Measurements from ENCODE around the gene SLC26A11. TPM values are rescaled to one million over a fixed set of nuclear protein-coding genes. Genes with fewer than 3 reads are reported as not detected.

The SLC26A11 gene
- total and polyA plus RNA-seq, 2 donors (not counting 1 experiment from before 2014, with no cell fraction given) = 10.1 to 31.4 TPM

DNA sequence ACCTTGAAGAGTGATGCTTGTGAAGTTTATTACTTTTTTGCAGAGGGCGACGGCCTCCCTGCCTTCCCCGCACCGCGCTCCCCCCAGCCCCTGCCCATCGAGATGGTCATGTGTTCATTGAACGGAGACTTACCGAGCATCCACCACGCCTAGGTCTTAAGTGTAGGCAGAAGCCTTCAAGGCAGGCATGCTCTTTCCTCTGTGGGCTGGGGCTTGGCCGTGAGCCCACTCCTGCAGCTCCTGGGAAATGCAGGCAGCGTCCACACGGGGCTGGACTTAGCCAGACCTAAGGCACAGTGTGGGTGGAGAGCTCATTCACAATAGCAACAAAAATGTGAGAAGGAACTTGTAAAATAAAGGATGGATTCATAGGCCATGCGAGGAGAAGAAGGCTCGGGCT, 59.7 kb downstream of the SLC26A11 start:
- H2AFZ ChIP-seq (ENCODE audit: insufficient read depth, low read depth, low read length, poor library complexity, severe bottlenecking) = no peak overlapping the region
- Mint-ChIP-seq H3K4me1 (peaks cover 10% of the 10 kb centered on the region), H3K9me3 (ENCODE audit: insufficient read depth) (no peaks in the 10 kb centered on the region), H3K27ac (no peak overlapping the region), H3K4me3 (no peak overlapping the region), H3K27me3 (no peaks in the 10 kb centered on the region)
- peaks cover 0 to 45% of the 10 kb centered on the region in 2 experiments for H3K36me3 ChIP-seq (replicated peaks in 1 of 2; ENCODE audit: control extremely low read depth in 1 of 2, control insufficient read depth in 1 of 2, extremely low read depth in 1 of 2, insufficient read depth in 2 of 2, low read length in 1 of 2)
- ATAC-seq (ENCODE audit: low read depth) (no peak), DNase-seq (no peak)
- ChIA-PET CTCF (no interaction called here), POLR2A (no interaction called here)
- no peaks in the 10 kb centered on the region for H3K27me3 ChIP-seq (replicated peaks in 1 of 4; ENCODE audit: control extremely low read depth in 1 of 4, control insufficient read depth in 3 of 4, insufficient read depth in 4 of 4, low read length in 3 of 4)
- no peak overlapping the region for H3K4me2 ChIP-seq (replicated peaks; ENCODE audit: low read depth, low read length, poor library complexity, severe bottlenecking)
- intact Hi-C loops (cut with micrococcal nuclease) = no loop called here
- TF ChIP-seq, protein P1, sequence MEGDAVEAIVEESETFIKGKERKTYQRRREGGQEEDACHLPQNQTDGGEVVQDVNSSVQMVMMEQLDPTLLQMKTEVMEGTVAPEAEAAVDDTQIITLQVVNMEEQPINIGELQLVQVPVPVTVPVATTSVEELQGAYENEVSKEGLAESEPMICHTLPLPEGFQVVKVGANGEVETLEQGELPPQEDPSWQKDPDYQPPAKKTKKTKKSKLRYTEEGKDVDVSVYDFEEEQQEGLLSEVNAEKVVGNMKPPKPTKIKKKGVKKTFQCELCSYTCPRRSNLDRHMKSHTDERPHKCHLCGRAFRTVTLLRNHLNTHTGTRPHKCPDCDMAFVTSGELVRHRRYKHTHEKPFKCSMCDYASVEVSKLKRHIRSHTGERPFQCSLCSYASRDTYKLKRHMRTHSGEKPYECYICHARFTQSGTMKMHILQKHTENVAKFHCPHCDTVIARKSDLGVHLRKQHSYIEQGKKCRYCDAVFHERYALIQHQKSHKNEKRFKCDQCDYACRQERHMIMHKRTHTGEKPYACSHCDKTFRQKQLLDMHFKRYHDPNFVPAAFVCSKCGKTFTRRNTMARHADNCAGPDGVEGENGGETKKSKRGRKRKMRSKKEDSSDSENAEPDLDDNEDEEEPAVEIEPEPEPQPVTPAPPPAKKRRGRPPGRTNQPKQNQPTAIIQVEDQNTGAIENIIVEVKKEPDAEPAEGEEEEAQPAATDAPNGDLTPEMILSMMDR (IDR thresholded peaks at IDR 0.05) = no peak
- H3K27ac ChIP-seq (ENCODE audit: low read length in 2 of 2) = no peak overlapping the region
- WGBS (ENCODE audit: insufficient coverage) = 90% methylated on average over 11 of the region's 14 CpGs
- no peaks in the 10 kb centered on the region for H3K4me1 ChIP-seq (ENCODE audit: control insufficient read depth in 2 of 2, insufficient read depth in 2 of 2, low read length in 2 of 2)
- H3K9me3 ChIP-seq (ENCODE audit: control extremely low read depth in 1 of 3, control insufficient read depth in 2 of 3, insufficient read depth in 1 of 3, low read length in 2 of 3) = no peaks in the 10 kb centered on the region
- H3K79me2 ChIP-seq (ENCODE audit: control insufficient read depth, insufficient read depth, low read length) = peaks cover 75% of the 10 kb centered on the region
- peaks cover 83% of the 10 kb centered on the region for H4K20me1 ChIP-seq (ENCODE audit: control insufficient read depth, insufficient read depth, low read length, poor library complexity, severe bottlenecking)
- H3K9ac ChIP-seq (ENCODE audit: low read length) = no peak overlapping the region
- no peak overlapping the region for H3K4me3 ChIP-seq (ENCODE audit: control extremely low read depth in 1 of 5, extremely low read depth in 1 of 5, insufficient read depth in 1 of 5, low read depth in 2 of 5, low read length in 4 of 5)

DNA sequence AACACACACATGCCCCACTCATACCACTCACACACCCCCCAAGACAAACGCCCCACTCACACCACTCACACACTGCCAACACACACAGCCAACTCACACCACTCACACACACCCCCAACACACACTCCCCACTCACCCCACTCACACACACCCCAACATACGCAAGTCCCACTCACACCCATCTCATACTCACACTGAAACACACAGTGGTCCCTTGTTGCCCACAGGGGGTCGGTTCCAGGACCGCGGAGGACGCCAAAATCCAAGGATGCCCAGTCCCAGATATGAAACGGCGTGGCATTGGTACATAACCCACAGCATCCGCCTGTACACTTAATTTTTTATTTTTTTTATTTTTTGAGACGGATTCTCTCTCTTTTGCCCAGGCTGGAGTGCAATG, 61.3 kb downstream of the SLC26A11 start:
- Histone ChIP-seq H3K27me3 (replicated peaks in 1 of 4; ENCODE audit: control extremely low read depth in 1 of 4, control insufficient read depth in 3 of 4, insufficient read depth in 4 of 4, low read length in 3 of 4) (no peaks in the 10 kb centered on the region), H3K79me2 (ENCODE audit: control insufficient read depth, insufficient read depth, low read length) (peaks cover 73% of the 10 kb centered on the region), H3K4me1 (ENCODE audit: control insufficient read depth in 2 of 2, insufficient read depth in 2 of 2, low read length in 2 of 2) (no peaks in the 10 kb centered on the region), H2AFZ (ENCODE audit: insufficient read depth, low read depth, low read length, poor library complexity, severe bottlenecking) (no peak overlapping the region), H3K9ac (ENCODE audit: low read length) (no peak overlapping the region), H3K36me3 (replicated peaks in 1 of 2; ENCODE audit: control extremely low read depth in 1 of 2, control insufficient read depth in 1 of 2, extremely low read depth in 1 of 2, insufficient read depth in 2 of 2, low read length in 1 of 2) (peaks cover 0 to 37% of the 10 kb centered on the region in 2 experiments), H3K4me3 (ENCODE audit: control extremely low read depth in 1 of 5, extremely low read depth in 1 of 5, insufficient read depth in 1 of 5, low read depth in 2 of 5, low read length in 4 of 5) (no peak overlapping the region), H3K4me2 (replicated peaks; ENCODE audit: low read depth, low read length, poor library complexity, severe bottlenecking) (no peak overlapping the region), H4K20me1 (ENCODE audit: control insufficient read depth, insufficient read depth, low read length, poor library complexity, severe bottlenecking) (peaks cover 86% of the 10 kb centered on the region), H3K9me3 (ENCODE audit: control extremely low read depth in 1 of 3, control insufficient read depth in 2 of 3, insufficient read depth in 1 of 3, low read length in 2 of 3) (no peaks in the 10 kb centered on the region), H3K27ac (ENCODE audit: low read length in 2 of 2) (no peak overlapping the region)
- ChIA-PET POLR2A (no interaction called here), CTCF (no interaction called here)
- no peak overlapping the region for H3K4me3 Mint-ChIP-seq
- no peak overlapping the region for H3K27ac Mint-ChIP-seq
- no peak for DNase-seq
- H3K4me1 Mint-ChIP-seq = peaks cover 5% of the 10 kb centered on the region
- no peaks in the 10 kb centered on the region for H3K27me3 Mint-ChIP-seq
- no peak for ATAC-seq (ENCODE audit: low read depth)
- TF ChIP-seq EZH2 (IDR thresholded peaks at IDR 0.05; ENCODE audit: borderline replicate concordance, insufficient read depth, low read depth, low read length, poor library complexity, severe bottlenecking) = no peak
- TF ChIP-seq, protein P1 (IDR thresholded peaks at IDR 0.05) = no peak
- intact Hi-C loops (cut with micrococcal nuclease) = no loop called here
- WGBS (ENCODE audit: insufficient coverage) = 89% methylated on average over 10 of the region's 10 CpGs
- H3K9me3 Mint-ChIP-seq (ENCODE audit: insufficient read depth) = no peaks in the 10 kb centered on the region
